ENCODE data around the gene IFI6. TPM values are rescaled to one million over a fixed set of nuclear protein-coding genes. Genes with fewer than 3 reads are reported as not detected.

Gene IFI6
- total and polyA plus RNA-seq, 2 of the 13 experiments (the other 11 are each of a cell fraction or from before 2014, with no cell fraction given): 12.9 to 13.2 TPM

DNA sequence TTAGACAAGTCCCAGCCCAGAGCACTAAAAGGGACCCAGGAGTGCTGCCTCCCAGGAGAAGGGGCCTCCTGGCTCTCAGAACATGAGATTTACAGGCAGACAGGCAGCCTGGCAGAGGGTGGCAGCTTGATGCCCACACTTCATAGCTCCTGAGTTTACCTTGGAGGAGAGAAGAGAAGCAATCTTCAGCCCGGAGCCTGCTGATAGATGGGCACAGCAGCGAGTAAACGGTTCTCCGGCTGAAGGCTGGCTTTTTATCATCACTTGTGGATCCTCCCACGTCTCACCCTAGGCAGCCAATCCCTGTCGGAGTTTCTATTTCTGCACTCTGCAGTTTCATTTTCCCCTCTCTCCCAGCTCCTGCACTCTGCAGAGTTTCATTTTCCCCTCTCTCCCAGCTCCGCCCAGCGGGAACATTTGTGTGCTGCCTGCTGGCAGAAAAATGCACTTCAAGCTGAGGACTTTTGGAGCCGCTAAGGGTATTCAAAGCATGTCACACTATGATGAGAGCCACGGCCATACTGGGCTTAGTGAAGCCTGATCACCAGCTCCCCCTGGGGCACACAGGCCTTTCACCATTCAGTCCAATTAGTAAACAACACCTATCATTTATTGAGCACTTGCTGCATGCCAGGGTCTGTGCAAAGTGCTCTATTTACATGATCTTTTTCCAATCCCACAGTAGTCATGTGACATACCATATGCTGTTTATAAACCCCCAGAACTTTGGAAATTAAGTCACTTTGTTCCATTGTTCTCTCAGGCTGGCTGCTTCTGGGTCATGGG lies at the start of gene IFI6 (continued):
- TF ChIP-seq, protein P1, sequence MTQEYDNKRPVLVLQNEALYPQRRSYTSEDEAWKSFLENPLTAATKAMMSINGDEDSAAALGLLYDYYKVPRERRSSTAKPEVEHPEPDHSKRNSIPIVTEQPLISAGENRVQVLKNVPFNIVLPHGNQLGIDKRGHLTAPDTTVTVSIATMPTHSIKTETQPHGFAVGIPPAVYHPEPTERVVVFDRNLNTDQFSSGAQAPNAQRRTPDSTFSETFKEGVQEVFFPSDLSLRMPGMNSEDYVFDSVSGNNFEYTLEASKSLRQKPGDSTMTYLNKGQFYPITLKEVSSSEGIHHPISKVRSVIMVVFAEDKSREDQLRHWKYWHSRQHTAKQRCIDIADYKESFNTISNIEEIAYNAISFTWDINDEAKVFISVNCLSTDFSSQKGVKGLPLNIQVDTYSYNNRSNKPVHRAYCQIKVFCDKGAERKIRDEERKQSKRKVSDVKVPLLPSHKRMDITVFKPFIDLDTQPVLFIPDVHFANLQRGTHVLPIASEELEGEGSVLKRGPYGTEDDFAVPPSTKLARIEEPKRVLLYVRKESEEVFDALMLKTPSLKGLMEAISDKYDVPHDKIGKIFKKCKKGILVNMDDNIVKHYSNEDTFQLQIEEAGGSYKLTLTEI (CRISPR knock-in tag; conservative IDR thresholded peaks at IDR 0.05): no peak
- no peak for TF ChIP-seq TAF15 (IDR thresholded peaks at IDR 0.05; ENCODE audit: low read depth, low read length, poor library complexity, severe bottlenecking)
- no peak for TF ChIP-seq ZBTB7A (CRISPR knock-in tag; IDR thresholded peaks at IDR 0.05)
- TF ChIP-seq SRF (IDR thresholded peaks at IDR 0.05; ENCODE audit: low read depth, low read length): no peak
- TF ChIP-seq SOX5 (CRISPR knock-in tag; IDR thresholded peaks at IDR 0.05; ENCODE audit: borderline replicate concordance): no peak; the same call in 1 of the 2 replicates
- TF ChIP-seq TOPORS (CRISPR knock-in tag; IDR thresholded peaks at IDR 0.05): peak; percentile 63; the same call in 1 of the 2 replicates
- no peak for TF ChIP-seq ZNF709 (CRISPR knock-in tag; IDR thresholded peaks at IDR 0.05)
- TF ChIP-seq SAP130 (CRISPR knock-in tag; IDR thresholded peaks at IDR 0.05; ENCODE audit: low read depth): peak; percentile 88
- no peak for TF ChIP-seq CAMTA2 (CRISPR knock-in tag; IDR thresholded peaks at IDR 0.05; ENCODE audit: borderline replicate concordance)
- TF ChIP-seq SIN3B (IDR thresholded peaks at IDR 0.05; ENCODE audit: low read length): no peak
- no peak for TF ChIP-seq NKX3-1 (CRISPR knock-in tag; IDR thresholded peaks at IDR 0.05)
- no peak for TF ChIP-seq RBM22 (optimal IDR thresholded peaks at IDR 0.05; ENCODE audit: low read length)
- no peak for TF ChIP-seq ATRX (CRISPR knock-in tag; IDR thresholded peaks at IDR 0.05; ENCODE audit: borderline replicate concordance)
- TF ChIP-seq, protein P2, sequence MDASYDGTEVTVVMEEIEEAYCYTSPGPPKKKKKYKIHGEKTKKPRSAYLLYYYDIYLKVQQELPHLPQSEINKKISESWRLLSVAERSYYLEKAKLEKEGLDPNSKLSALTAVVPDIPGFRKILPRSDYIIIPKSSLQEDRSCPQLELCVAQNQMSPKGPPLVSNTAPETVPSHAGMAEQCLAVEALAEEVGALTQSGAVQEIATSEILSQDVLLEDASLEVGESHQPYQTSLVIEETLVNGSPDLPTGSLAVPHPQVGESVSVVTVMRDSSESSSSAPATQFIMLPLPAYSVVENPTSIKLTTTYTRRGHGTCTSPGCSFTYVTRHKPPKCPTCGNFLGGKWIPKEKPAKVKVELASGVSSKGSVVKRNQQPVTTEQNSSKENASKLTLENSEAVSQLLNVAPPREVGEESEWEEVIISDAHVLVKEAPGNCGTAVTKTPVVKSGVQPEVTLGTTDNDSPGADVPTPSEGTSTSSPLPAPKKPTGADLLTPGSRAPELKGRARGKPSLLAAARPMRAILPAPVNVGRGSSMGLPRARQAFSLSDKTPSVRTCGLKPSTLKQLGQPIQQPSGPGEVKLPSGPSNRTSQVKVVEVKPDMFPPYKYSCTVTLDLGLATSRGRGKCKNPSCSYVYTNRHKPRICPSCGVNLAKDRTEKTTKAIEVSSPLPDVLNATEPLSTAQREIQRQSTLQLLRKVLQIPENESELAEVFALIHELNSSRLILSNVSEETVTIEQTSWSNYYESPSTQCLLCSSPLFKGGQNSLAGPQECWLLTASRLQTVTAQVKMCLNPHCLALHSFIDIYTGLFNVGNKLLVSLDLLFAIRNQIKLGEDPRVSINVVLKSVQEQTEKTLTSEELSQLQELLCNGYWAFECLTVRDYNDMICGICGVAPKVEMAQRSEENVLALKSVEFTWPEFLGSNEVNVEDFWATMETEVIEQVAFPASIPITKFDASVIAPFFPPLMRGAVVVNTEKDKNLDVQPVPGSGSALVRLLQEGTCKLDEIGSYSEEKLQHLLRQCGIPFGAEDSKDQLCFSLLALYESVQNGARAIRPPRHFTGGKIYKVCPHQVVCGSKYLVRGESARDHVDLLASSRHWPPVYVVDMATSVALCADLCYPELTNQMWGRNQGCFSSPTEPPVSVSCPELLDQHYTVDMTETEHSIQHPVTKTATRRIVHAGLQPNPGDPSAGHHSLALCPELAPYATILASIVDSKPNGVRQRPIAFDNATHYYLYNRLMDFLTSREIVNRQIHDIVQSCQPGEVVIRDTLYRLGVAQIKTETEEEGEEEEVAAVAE (CRISPR knock-in tag; IDR thresholded peaks at IDR 0.05; ENCODE audit: borderline replicate concordance): no peak; the same call in 1 of the 2 replicates
- no peak for TF ChIP-seq CENPX (CRISPR knock-in tag; IDR thresholded peaks at IDR 0.05)
- no peak for TF ChIP-seq SMARCE1 (IDR thresholded peaks at IDR 0.05; ENCODE audit: borderline replicate concordance)
- no peak for TF ChIP-seq ZNF12 (CRISPR knock-in tag; IDR thresholded peaks at IDR 0.05)
- TF ChIP-seq KDM4B (CRISPR knock-in tag; IDR thresholded peaks at IDR 0.05): 0 out of 2 replicates have a peak, but pooled peaks have one; percentile 13
- TF ChIP-seq DPF2 (CRISPR knock-in tag; IDR thresholded peaks at IDR 0.05; ENCODE audit: borderline replicate concordance, low read depth): no peak
- TF ChIP-seq THAP11 (CRISPR knock-in tag; IDR thresholded peaks at IDR 0.05): peak; percentile 67; the same call in 1 of the 2 replicates
- TF ChIP-seq ZNF543 (CRISPR knock-in tag; IDR thresholded peaks at IDR 0.05): no peak
- TF ChIP-seq, protein P3, sequence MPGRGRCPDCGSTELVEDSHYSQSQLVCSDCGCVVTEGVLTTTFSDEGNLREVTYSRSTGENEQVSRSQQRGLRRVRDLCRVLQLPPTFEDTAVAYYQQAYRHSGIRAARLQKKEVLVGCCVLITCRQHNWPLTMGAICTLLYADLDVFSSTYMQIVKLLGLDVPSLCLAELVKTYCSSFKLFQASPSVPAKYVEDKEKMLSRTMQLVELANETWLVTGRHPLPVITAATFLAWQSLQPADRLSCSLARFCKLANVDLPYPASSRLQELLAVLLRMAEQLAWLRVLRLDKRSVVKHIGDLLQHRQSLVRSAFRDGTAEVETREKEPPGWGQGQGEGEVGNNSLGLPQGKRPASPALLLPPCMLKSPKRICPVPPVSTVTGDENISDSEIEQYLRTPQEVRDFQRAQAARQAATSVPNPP (CRISPR knock-in tag; IDR thresholded peaks at IDR 0.05): no peak
